IMR-90 (cell line): Measurements from ENCODE around the gene PLIN5.

Source experiments
- CHD1 ChIP-seq: IDR thresholded peaks from 2 replicates; pipeline ENCODE4 v1.6.1; 2012; ENCODE audit warnings: low read depth, low read length, improper control_type of control experiment
- POLR2A ChIP-seq: IDR thresholded peaks from 2 replicates; pipeline ENCODE4 v1.6.1; 2012; ENCODE audit warnings: mild to moderate bottlenecking, low read depth, low read length
- RCOR1 ChIP-seq: IDR thresholded peaks from 2 replicates; pipeline ENCODE4 v1.6.1; 2012; ENCODE audit warnings: mild to moderate bottlenecking, low read length, improper control_type of control experiment; ENCODE audit not compliant: insufficient replicate concordance
- TF ChIP-seq, protein P1 (sequence below): conservative IDR thresholded peaks from 2 replicates; pipeline ENCODE4 v1.5.1; 2012; ENCODE audit warnings: mild to moderate bottlenecking, low read depth, low read length, improper control_type of control experiment

DNA sequence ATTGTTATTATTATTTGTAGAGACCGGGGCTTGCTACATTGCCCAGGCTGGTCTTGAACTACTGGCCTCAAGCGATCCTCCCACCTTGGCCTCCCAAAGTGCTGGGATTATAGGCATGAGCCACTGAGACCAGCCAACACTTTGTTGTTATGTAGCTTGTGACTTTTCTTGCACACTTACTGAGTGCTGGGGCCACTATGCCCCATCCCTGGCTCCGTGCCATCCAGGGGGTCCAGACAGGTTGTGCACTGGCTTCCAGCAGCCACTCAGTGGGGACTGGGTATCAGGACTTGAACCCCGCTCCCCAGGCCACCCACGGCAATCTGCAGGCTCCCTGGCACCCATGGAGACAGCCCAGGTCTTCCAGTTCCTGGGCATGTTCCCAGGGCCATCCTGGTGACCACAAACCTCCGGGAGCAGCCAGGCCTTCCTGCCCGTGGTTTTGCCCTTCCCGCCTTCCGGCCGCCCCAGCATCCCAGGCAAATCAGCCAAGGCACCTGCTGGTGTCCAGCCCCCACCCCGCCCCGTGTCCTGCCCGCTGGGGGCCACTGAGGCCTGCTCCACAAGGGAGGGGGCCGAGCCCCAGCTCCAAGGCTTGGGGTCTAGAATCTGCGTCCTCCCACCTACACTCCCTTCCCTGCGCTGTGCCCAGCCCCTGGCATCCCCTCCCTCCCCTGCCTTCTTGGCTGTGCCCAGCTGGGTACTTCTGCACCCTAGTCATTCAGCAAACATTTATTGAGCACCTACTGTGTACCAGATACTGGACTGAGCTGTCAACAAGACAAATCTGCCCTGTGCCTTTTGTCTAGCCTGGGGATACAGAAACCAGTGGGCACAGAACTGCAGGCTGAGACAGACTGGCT, 48.2 kb upstream of the PLIN5 start:
- TF ChIP-seq CHD1 (no peak), POLR2A (no peak), RCOR1 (no peak)
- TF ChIP-seq, protein P1, sequence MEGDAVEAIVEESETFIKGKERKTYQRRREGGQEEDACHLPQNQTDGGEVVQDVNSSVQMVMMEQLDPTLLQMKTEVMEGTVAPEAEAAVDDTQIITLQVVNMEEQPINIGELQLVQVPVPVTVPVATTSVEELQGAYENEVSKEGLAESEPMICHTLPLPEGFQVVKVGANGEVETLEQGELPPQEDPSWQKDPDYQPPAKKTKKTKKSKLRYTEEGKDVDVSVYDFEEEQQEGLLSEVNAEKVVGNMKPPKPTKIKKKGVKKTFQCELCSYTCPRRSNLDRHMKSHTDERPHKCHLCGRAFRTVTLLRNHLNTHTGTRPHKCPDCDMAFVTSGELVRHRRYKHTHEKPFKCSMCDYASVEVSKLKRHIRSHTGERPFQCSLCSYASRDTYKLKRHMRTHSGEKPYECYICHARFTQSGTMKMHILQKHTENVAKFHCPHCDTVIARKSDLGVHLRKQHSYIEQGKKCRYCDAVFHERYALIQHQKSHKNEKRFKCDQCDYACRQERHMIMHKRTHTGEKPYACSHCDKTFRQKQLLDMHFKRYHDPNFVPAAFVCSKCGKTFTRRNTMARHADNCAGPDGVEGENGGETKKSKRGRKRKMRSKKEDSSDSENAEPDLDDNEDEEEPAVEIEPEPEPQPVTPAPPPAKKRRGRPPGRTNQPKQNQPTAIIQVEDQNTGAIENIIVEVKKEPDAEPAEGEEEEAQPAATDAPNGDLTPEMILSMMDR = no peak
